Type B pancreatic cell (in vitro differentiated cells): ENCODE results near the gene SLFN12L. TPM values are rescaled to one million over a fixed set of nuclear protein-coding genes. Genes with fewer than 3 reads are reported as not detected.
A peak's percentile ranks its signal among the peaks of the same experiment; 100 is the strongest.

Experiments used
- DNase-seq: peaks from one replicate; pipeline ENCODE4 v3.0.0; 2021; ENCODE audit warnings: mixed read lengths; ENCODE audit not compliant: unreplicated experiment; ENCODE audit errors: extremely low spot score
- H3K27ac Mint-ChIP-seq: 2 replicates; pipeline ENCODE4 v1.8.0; 2021; ENCODE audit warnings: mild to moderate bottlenecking, mixed read lengths
- H3K27me3 Mint-ChIP-seq: 2 replicates; pipeline ENCODE4 v1.8.0; 2021; ENCODE audit warnings: mixed read lengths
- H3K36me3 Mint-ChIP-seq: 2 replicates; pipeline ENCODE4 v1.8.0; 2021; ENCODE audit warnings: mixed read lengths
- H3K4me1 Mint-ChIP-seq: one replicate; pipeline ENCODE4 v1.8.0; 2021; ENCODE audit warnings: mixed read lengths; ENCODE audit not compliant: unreplicated experiment
- H3K4me3 Mint-ChIP-seq: 2 replicates; pipeline ENCODE4 v1.8.0; 2021; ENCODE audit warnings: mild to moderate bottlenecking, mixed read lengths
- H3K9me3 Mint-ChIP-seq: 2 replicates; pipeline ENCODE4 v1.8.0; 2021; ENCODE audit warnings: mixed read lengths
- CTCF ChIP-seq: fragments of 200-600 bp; sonication (generic); conservative IDR thresholded peaks from 2 replicates; pipeline ENCODE4 v1.5.0; 2021; ENCODE audit warnings: antibody characterized with exemption, mild to moderate bottlenecking
- long read RNA-seq: library from polyadenylated mRNA; unstranded; transcript quantifications from one replicate; pipeline ENCODE4 v2.0.0, GENCODE V29; 2020
- total RNA-seq: library from RNA; stranded (reverse); gene quantifications from 2 replicates; pipeline ENCODE4 v1.2.1, GENCODE V29; 2021; ENCODE audit warnings: low replicate concordance

The SLFN12L gene
- not detected in 2 replicates for total RNA-seq
- long read RNA-seq: 0 reads

DNA sequence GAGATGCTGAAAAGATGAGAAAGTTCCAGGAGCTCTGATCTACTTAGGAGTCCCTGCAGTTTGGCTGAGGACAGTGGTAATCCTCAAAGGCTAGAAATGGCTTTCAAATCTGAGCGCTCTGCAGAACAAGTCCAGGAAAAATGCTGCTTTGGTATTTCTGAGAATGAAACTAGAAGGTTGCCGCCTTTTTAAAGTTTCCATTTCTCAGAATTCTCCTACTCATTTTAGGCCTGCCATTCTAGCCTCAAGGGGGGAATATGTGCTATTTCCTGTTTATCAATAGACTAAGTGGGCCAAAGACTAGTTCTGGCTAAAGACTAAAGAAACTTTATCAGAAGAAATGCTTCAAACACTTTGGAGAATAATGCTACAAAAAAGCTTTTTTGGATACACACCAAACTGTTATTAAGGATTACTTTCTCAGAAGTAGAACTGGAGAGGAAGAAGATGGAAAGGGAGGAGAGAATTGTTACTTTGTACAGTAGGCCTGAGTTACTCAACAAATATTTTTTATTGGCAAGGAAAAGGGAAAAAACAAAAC lies at the start of gene SLFN12L:
TSS of gene SLFN12L (minus strand) at position 78 of the 541 bp plus-strand sequence. CDS start 15,314 bp downstream, outside the sequence.
- no peaks in the 10 kb centered on the region for H3K9me3 Mint-ChIP-seq
- no peaks in the 10 kb centered on the region for H3K4me1 Mint-ChIP-seq
- H3K27ac Mint-ChIP-seq: no peak within 1 kb of the TSS
- no peaks in the 10 kb centered on the region for H3K36me3 Mint-ChIP-seq
- TF ChIP-seq CTCF: no peak
- no peak for DNase-seq
- H3K4me3 Mint-ChIP-seq: no peak within 1 kb of the TSS
- peaks cover 28% of the 10 kb centered on the region for H3K27me3 Mint-ChIP-seq

DNA sequence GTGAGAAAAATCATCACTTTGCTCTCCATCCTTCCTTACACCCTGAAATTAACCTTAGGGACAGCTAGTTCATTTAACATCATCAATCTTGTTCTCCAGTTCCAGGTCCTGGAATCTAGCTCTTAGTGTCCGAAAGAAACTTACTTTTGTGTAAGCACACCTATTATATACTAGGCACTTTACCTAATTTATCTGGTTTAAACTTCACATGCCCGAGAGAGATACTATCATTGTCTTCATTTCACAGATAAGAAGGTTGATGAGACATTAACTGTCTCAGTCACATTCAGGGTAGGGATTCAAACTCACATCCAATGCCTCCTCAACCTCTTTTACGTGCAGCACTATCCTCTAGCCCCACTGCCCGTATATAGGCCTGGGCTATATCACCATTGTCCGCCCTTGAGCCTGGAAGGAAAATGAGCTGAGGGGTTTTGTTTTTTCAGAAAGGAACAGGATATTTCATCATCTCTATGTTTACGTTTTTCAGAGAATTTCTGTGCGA lies 49.1 kb upstream of the SLFN12L start:
- DNase-seq: no peak
- peaks cover 23% of the 10 kb centered on the region for H3K27me3 Mint-ChIP-seq
- H3K4me1 Mint-ChIP-seq: peaks cover 24% of the 10 kb centered on the region
- H3K36me3 Mint-ChIP-seq: no peaks in the 10 kb centered on the region
- peak overlapping the region; percentile 99 for H3K4me3 Mint-ChIP-seq
- no peak for TF ChIP-seq CTCF
- H3K27ac Mint-ChIP-seq: peak overlapping the region; percentile 100
- H3K9me3 Mint-ChIP-seq: no peaks in the 10 kb centered on the region

DNA sequence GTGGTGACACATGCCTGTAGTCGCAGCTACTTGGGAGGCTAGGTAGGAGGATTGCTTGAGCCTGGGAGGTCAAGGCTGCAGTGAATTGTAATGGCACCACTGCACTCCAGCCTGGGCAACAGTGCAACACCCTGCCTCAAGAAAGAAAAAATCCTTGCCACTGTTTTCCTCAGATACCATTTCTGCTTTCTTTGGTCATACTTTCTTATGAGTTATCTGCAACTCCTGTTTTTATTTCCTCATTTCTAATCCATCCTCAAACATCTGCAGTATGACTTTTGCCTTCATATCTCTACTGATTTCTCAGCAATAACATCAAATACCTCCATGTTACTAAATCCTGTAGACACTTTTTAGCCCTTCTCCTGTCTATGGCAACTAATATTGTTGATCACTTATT lies 46.6 kb upstream of the SLFN12L start:
- Mint-ChIP-seq H3K4me3 (no peak overlapping the region), H3K27ac (no peak overlapping the region), H3K36me3 (no peaks in the 10 kb centered on the region), H3K27me3 (peaks cover 23% of the 10 kb centered on the region), H3K4me1 (peaks cover 20% of the 10 kb centered on the region), H3K9me3 (no peaks in the 10 kb centered on the region)
- TF ChIP-seq CTCF: no peak
- DNase-seq: no peak

DNA sequence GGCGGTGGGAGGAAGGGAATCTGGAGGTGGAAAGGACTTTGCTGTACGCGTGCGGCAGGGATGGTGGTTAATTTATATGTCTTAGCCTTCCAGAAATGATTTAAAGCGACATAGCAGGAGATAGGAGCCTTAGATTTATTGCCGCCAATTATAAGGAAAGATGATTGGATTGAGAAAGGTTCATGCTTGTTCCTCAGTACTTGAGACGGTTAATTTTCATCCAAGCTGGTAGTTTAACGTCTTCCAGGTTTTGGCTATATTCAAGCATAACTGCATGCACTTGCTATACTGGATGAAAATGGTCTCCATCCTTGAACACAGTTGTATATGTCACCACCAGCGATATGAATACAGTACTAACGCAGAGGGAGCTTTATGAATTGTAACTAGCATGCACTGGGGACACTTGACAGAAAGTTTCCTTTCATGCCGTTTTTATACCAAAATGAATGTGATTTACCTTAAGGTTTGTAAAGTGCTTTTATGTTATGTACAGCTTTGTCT lies 41.5 kb upstream of the SLFN12L start:
- Mint-ChIP-seq H3K4me3 (peak overlapping the region; percentile 97), H3K9me3 (no peaks in the 10 kb centered on the region), H3K27ac (peak overlapping the region; percentile 90)

GRCh38 chr17:35578197-35578928 lies 40.9 kb upstream of the SLFN12L start, which contains the start of gene PEX12:
TSS of gene PEX12 (minus strand) at chr17:35578571. CDS start at chr17:35578021, 550 bp downstream.
- TF ChIP-seq CTCF: no peak
- Mint-ChIP-seq H3K9me3 (no peaks in the 10 kb centered on the region), H3K36me3 (peaks cover 5% of the 10 kb centered on the region), H3K4me1 (peaks cover 17% of the 10 kb centered on the region), H3K27me3 (peaks cover 4% of the 10 kb centered on the region), H3K27ac (peak within 1 kb of the TSS; percentile 90), H3K4me3 (peak within 1 kb of the TSS; percentile 97)
- DNase-seq: peak; percentile 75

More for the DNA sequence above, 41.5 kb upstream of the SLFN12L start:
- no peak for TF ChIP-seq CTCF
- Mint-ChIP-seq H3K27me3 (peaks cover 9% of the 10 kb centered on the region), H3K36me3 (peaks cover 5% of the 10 kb centered on the region), H3K4me1 (peaks cover 17% of the 10 kb centered on the region)
- DNase-seq: no peak
